ENCODE results near the gene TSC22D3. TPM values are rescaled to one million over a fixed set of nuclear protein-coding genes. Genes with fewer than 3 reads are reported as not detected.

Gene TSC22D3
- total and polyA plus RNA-seq, 7 experiments from 2014 or later, result 44.2 to 1,917 (median 383) TPM

- peak in 5 of 9 donors; percentile 4 to 36 (median 30) for DNase-seq
- POLR2A ChIA-PET, result interaction anchor here (0.7 to 22.8 kb wide), 8 partner anchors 8 to 35 kb away, joined by 3 to 1138 read pairs (median 4); no protein-coding TSS in a partner anchor
- peaks cover 23 to 28% (median 27%) of the 10 kb centered on the region in 3 experiments for H3K36me3 ChIP-seq (ENCODE audit: control insufficient read depth in 2 of 3, insufficient read depth in 3 of 3, low read length in 3 of 3)
- H3K27ac ChIP-seq (ENCODE audit: low read depth, low read length), result peak overlapping the region; percentile 100
- peak overlapping the region; percentile 31 for H3K4me3 ChIP-seq (ENCODE audit: low read length)
- H3K4me1 ChIP-seq (ENCODE audit: control insufficient read depth in 2 of 2, insufficient read depth in 2 of 2, low read length in 2 of 2), result peaks cover 42 to 43% of the 10 kb centered on the region in 2 donors
- ATAC-seq, result peak; percentile 8
- Mint-ChIP-seq H3K4me3 (peak overlapping the region; percentile 36 to 94 (median 82)), H3K9me3 (peaks cover 0 to 20% (median 0%) of the 10 kb centered on the region in 11 donors), H3K27me3 (peaks cover 0 to 3% (median 0%) of the 10 kb centered on the region in 5 donors), H3K4me1 (peaks cover 18 to 70% (median 56%) of the 10 kb centered on the region in 7 donors), H3K36me3 (peaks cover 0 to 32% (median 26%) of the 10 kb centered on the region in 5 donors), H3K27ac (peak overlapping the region; percentile 97 to 100 (median 99))
- no peaks in the 10 kb centered on the region for H3K9me3 ChIP-seq (ENCODE audit: control insufficient read depth in 2 of 3, low read length in 3 of 3)
- intact Hi-C loops (cut with micrococcal nuclease), result loop anchor here (1.0 kb wide), 1 partner anchor 37 kb away; no protein-coding TSS in a partner anchor
- CTCF ChIA-PET, result interaction anchor here (1.1 to 13.8 kb wide), 4 partner anchors 28 to 64 kb away, joined by 3 to 264 read pairs (median 5); partner anchors contain the start of gene TSC22D3
- H3K27me3 ChIP-seq (ENCODE audit: control insufficient read depth in 2 of 2, insufficient read depth in 2 of 2, low read length in 2 of 2), result no peaks in the 10 kb centered on the region
Observed at GRCh38 chrX:107711521-107712181, 63.9 kb downstream of the TSC22D3 start.

- H3K4me3 ChIP-seq (ENCODE audit: low read length), result peak overlapping the region; percentile 49
Observed at GRCh38 chrX:107710617-107711391, 64.8 kb downstream of the TSC22D3 start.

DNA sequence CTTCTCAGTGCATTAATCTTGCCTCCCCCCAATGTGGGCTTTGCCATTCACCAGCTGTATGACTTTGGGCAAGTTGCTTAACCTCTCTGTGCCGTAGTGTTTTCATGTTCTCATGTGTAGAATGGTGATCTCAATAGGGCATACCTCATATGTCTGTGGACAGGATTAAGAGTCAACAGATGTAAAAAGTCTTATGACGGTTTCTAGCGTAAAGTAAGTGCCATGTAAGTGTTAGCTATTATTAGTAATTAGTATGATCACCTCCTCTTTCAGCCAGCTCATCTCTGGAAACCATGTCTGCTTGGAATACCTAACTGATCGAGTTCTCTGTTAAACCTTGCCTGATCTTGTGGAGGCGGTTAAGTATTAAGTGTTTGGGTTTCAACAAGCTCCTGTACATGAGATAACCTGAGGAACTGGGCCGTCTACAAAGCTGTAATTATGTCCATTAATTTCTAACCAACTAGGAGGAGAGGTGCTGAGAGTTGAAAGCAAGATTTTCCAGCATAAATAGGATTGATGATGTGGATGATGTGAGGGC lies 66.3 kb downstream of the TSC22D3 start:
- Mint-ChIP-seq H3K27me3 (peaks cover 0 to 3% (median 0%) of the 10 kb centered on the region in 5 donors), H3K4me3 (no peak overlapping the region), H3K36me3 (peaks cover 0 to 14% (median 10%) of the 10 kb centered on the region in 5 donors), H3K9me3 (peaks cover 0 to 9% (median 0%) of the 10 kb centered on the region in 11 donors), H3K4me1 (peaks cover 25 to 65% (median 55%) of the 10 kb centered on the region in 7 donors), H3K27ac (peak overlapping the region in 8 of 9 donors; percentile 3 to 99 (median 66))
- Histone ChIP-seq H3K4me3 (ENCODE audit: low read length) (no peak overlapping the region), H3K9me3 (ENCODE audit: control insufficient read depth in 2 of 3, low read length in 3 of 3) (no peaks in the 10 kb centered on the region), H3K36me3 (ENCODE audit: control insufficient read depth in 2 of 3, insufficient read depth in 3 of 3, low read length in 3 of 3) (peaks cover 4 to 11% (median 5%) of the 10 kb centered on the region in 3 experiments), H3K27me3 (ENCODE audit: control insufficient read depth in 2 of 2, insufficient read depth in 2 of 2, low read length in 2 of 2) (no peaks in the 10 kb centered on the region), H3K4me1 (ENCODE audit: control insufficient read depth in 2 of 2, insufficient read depth in 2 of 2, low read length in 2 of 2) (peaks cover 32 to 35% of the 10 kb centered on the region in 2 donors), H3K27ac (ENCODE audit: low read depth, low read length) (no peak overlapping the region)
- DNase-seq, result no peak
- CTCF ChIA-PET, result interaction anchor here (13.8 kb wide), 1 partner anchor 34 kb away, joined by 264 read pairs; no protein-coding TSS in a partner anchor
- intact Hi-C loops (cut with micrococcal nuclease), result no loop called here
- no peak for ATAC-seq
- POLR2A ChIA-PET, result interaction anchor here (2.6 to 22.8 kb wide), 2 partner anchors 8 to 33 kb away, joined by 9 to 1138 read pairs; no protein-coding TSS in a partner anchor

More at GRCh38 chrX:107710617-107711391, 64.8 kb downstream of the TSC22D3 start:
- H3K4me1 Mint-ChIP-seq, result peaks cover 24 to 75% (median 62%) of the 10 kb centered on the region in 7 donors
- peaks cover 0 to 17% (median 0%) of the 10 kb centered on the region in 11 donors for H3K9me3 Mint-ChIP-seq
- peaks cover 0 to 29% (median 22%) of the 10 kb centered on the region in 5 donors for H3K36me3 Mint-ChIP-seq
- Histone ChIP-seq H3K9me3 (ENCODE audit: control insufficient read depth in 2 of 3, low read length in 3 of 3) (no peaks in the 10 kb centered on the region), H3K4me1 (ENCODE audit: control insufficient read depth in 2 of 2, insufficient read depth in 2 of 2, low read length in 2 of 2) (peaks cover 42 to 43% of the 10 kb centered on the region in 2 donors), H3K36me3 (ENCODE audit: control insufficient read depth in 2 of 3, insufficient read depth in 3 of 3, low read length in 3 of 3) (peaks cover 18 to 26% (median 20%) of the 10 kb centered on the region in 3 experiments), H3K27me3 (ENCODE audit: control insufficient read depth in 2 of 2, insufficient read depth in 2 of 2, low read length in 2 of 2) (no peaks in the 10 kb centered on the region), H3K27ac (ENCODE audit: low read depth, low read length) (peak overlapping the region; percentile 100)
- H3K27ac Mint-ChIP-seq, result peak overlapping the region; percentile 97 to 100 (median 99)
- intact Hi-C loops (cut with micrococcal nuclease), result loop anchor here (1.0 kb wide), 1 partner anchor 37 kb away; no protein-coding TSS in a partner anchor
- ATAC-seq (peak; percentile 55), DNase-seq (peak; percentile 6 to 92 (median 84))
- POLR2A ChIA-PET, result interaction anchor here (0.7 to 22.8 kb wide), 7 partner anchors 9 to 64 kb away, joined by 3 to 1138 read pairs (median 6); no protein-coding TSS in a partner anchor
- CTCF ChIA-PET, result interaction anchor here (1.1 to 13.8 kb wide), 2 partner anchors 31 to 35 kb away, joined by 3 to 264 read pairs; no protein-coding TSS in a partner anchor
- peaks cover 0 to 3% (median 0%) of the 10 kb centered on the region in 5 donors for H3K27me3 Mint-ChIP-seq
- peak overlapping the region; percentile 61 to 94 (median 78) for H3K4me3 Mint-ChIP-seq

DNA sequence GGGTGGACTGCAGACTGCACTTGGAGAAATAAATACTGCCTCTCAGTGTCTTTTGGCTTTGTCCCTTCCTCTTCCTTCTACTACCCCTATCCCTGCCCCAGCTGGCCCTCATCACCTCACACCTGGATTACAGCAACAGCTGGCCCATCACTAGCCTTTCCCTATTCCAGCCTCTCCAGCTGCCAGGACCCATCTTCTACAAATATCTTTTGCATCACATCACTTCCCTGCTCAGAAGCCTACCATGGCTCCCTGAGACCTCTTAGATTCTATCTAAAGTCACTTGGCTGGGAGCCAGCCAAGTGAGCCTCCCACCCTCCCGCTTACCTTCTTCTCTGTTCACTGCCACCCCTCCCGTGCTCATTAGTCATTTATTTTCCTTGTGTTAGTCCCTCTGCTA lies 66.8 kb downstream of the TSC22D3 start:
- Mint-ChIP-seq H3K27me3 (peaks cover 0 to 3% (median 0%) of the 10 kb centered on the region in 5 donors), H3K27ac (peak overlapping the region; percentile 25 to 99 (median 57)), H3K4me3 (no peak overlapping the region), H3K4me1 (peaks cover 26 to 60% (median 50%) of the 10 kb centered on the region in 7 donors), H3K36me3 (peaks cover 0 to 10% (median 4%) of the 10 kb centered on the region in 5 donors), H3K9me3 (peaks cover 0 to 9% (median 0%) of the 10 kb centered on the region in 11 donors)
- peaks cover 29 to 30% of the 10 kb centered on the region in 2 donors for H3K4me1 ChIP-seq (ENCODE audit: control insufficient read depth in 2 of 2, insufficient read depth in 2 of 2, low read length in 2 of 2)
- ATAC-seq (no peak), DNase-seq (no peak)
- no peaks in the 10 kb centered on the region for H3K27me3 ChIP-seq (ENCODE audit: control insufficient read depth in 2 of 2, insufficient read depth in 2 of 2, low read length in 2 of 2)
- H3K36me3 ChIP-seq (ENCODE audit: control insufficient read depth in 2 of 3, insufficient read depth in 3 of 3, low read length in 3 of 3), result peaks cover 0 to 6% (median 0%) of the 10 kb centered on the region in 3 experiments
- CTCF ChIA-PET, result interaction anchor here (13.8 kb wide), 1 partner anchor 33 kb away, joined by 264 read pairs; no protein-coding TSS in a partner anchor
- H3K9me3 ChIP-seq (ENCODE audit: control insufficient read depth in 2 of 3, low read length in 3 of 3), result no peaks in the 10 kb centered on the region
- H3K4me3 ChIP-seq (ENCODE audit: low read length), result no peak overlapping the region
- POLR2A ChIA-PET, result interaction anchor here (1.6 to 22.8 kb wide), 2 partner anchors 8 to 32 kb away, joined by 5 to 1138 read pairs; no protein-coding TSS in a partner anchor
- H3K27ac ChIP-seq (ENCODE audit: low read depth, low read length), result no peak overlapping the region
- intact Hi-C loops (cut with micrococcal nuclease), result no loop called here

DNA sequence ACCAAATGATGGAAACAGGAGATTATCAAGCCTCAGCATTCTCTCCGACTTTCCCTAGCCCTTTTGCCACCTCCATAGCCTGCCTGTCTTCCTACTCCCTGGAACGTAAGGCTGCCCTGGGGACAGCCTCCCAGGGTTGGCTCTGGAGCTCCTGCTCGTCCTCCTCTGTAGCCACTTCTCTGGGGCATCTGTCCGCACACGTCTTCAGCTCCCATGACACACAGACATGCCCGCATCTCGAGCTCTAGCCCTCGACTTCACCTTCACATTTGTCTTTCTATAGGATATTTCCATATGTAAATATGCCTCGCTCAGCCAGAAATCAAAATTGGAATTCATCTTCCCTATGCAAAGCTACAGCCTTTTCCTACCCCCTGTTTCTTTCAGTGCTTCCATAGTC lies 67.7 kb downstream of the TSC22D3 start:
- Histone ChIP-seq H3K4me1 (ENCODE audit: control insufficient read depth in 2 of 2, insufficient read depth in 2 of 2, low read length in 2 of 2) (peaks cover 21 to 28% of the 10 kb centered on the region in 2 donors), H3K9me3 (ENCODE audit: control insufficient read depth in 2 of 3, low read length in 3 of 3) (no peaks in the 10 kb centered on the region), H3K4me3 (ENCODE audit: low read length) (no peak overlapping the region), H3K36me3 (ENCODE audit: control insufficient read depth in 2 of 3, insufficient read depth in 3 of 3, low read length in 3 of 3) (peaks cover 0 to 2% (median 0%) of the 10 kb centered on the region in 3 experiments), H3K27ac (ENCODE audit: low read depth, low read length) (no peak overlapping the region), H3K27me3 (ENCODE audit: control insufficient read depth in 2 of 2, insufficient read depth in 2 of 2, low read length in 2 of 2) (no peaks in the 10 kb centered on the region)
- Mint-ChIP-seq H3K36me3 (peaks cover 0 to 4% (median 0%) of the 10 kb centered on the region in 5 donors), H3K4me3 (no peak overlapping the region), H3K4me1 (peaks cover 26 to 51% (median 44%) of the 10 kb centered on the region in 7 donors), H3K27ac (peak overlapping the region in 5 of 9 donors; percentile 26 to 99 (median 40)), H3K27me3 (peaks cover 0 to 3% (median 0%) of the 10 kb centered on the region in 5 donors), H3K9me3 (peaks cover 0 to 9% (median 0%) of the 10 kb centered on the region in 11 donors)
- DNase-seq, result no peak
- POLR2A ChIA-PET, result interaction anchor here (1.6 to 22.8 kb wide), 2 partner anchors 9 to 31 kb away, joined by 5 to 1138 read pairs; no protein-coding TSS in a partner anchor
- ATAC-seq, result no peak
- CTCF ChIA-PET, result no interaction called here
- intact Hi-C loops (cut with micrococcal nuclease), result no loop called here
